ENCODE results near the gene VPS35.
A peak's percentile ranks its signal among the peaks of the same experiment; 100 is the strongest.

The VPS35 gene

DNA sequence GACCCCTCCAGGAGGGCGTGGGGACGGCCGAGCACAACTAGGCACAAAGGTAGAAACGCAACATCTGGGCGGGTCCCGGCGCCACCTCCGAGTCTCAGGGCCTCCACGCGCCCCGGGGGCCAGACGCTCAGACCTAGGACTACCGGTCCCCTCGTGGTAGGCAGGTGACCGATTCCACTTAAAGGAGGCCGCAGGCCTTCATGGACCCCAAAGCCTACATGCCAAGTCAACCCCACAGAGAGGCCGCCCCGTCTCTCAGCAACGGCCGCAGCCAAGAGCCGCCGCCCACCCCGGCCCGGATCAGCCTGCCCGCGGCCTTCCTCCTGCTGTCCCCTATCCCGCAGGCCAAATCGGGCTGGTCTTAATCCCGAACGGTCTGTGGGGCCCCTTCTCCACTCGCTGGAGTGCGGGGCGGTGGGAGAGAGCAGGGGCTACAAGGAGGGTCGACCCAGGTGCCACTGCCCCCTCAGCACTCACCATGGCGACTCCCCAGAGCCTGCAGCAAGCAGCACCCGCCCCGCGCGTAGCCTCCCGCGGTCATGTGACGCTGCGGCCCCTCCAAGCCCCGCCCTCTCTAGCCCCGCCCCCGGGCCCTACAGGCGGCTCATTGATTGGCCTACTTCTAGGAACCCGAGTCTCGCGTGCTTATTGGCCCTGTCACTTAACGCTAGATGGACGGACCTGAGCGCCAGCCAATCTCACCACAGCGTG is at the start of gene VPS35:
VPS35 (minus strand) TSS at position 525 of the 711 bp plus-strand sequence; CDS start at position 480, 45 bp downstream.
- DNase-seq: peak; percentile 100

DNA sequence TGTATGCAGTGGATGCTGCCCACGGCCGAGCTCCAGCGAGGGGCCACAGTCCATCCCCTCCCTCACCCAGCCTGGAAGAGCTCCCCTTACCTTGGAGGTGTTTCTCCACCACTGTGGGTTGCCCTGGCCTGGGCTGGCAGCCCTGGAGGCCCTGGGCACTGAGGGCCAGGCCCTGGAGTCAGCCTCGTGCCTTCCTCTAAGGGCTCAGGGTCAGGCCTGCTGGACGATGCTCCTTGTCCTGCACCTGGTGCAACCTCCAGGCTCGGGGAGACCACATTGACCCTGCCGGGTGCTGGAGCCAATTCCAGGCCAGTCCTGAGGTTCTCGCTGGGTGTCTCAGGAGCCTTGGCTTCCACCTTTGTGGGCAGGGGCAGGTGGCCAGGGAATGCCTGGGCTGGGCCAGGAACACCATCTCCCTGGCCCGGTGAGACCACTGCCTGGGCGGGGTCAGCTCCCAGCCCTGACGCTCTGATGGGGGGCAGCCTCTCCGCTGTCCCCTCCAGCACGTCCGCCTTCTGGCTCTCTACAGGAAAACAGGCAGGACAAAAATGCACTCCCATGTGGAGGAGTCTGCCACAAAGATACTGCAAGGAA is 48.7 kb upstream of the VPS35 start:
- no peak for DNase-seq

DNA sequence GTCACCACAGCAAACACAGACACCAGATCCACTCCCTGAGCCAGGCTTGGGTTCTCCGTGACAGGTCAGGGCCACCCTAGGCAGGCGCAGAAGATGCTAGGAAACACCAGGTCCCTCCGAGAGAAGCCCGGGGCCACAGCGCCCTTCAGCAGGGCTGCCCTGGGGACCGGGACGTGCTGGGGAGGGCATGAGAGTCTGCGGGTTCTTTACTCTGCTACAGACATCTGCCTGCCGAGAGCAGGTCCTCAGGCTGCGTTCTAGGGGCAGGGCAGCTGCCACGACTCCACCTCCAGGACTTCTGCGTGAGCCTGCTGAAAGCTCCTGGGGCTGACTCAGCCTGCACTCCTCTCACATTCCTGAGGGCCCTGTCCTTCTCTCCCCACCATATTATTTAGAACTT is 47.7 kb upstream of the VPS35 start:
- no peak for DNase-seq

DNA sequence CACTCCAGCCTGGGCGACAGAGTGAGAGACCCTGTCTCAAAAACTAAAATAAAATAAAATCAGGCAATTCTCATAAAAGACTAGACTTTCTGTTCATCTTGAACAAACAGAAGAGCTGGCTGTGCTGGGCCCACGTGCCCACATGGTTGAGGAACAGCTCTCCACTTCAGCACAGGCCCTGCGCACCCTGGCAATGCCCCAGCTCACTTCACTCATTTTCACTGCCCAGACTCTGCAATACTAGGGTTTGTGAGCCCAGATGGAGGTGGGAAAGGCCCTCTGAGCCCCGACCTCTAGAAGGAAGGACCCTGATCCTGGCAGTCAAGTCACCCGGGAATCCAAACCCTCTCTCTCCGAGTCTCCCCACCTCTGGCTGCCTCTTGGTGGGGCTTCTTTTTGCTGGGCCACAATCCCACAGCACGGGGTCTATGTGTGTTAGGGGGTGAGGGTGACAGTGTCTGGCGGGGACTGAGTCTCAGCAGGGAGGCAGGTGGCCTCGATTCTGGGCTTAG is 44.4 kb upstream of the VPS35 start:
- DNase-seq: no peak

DNA sequence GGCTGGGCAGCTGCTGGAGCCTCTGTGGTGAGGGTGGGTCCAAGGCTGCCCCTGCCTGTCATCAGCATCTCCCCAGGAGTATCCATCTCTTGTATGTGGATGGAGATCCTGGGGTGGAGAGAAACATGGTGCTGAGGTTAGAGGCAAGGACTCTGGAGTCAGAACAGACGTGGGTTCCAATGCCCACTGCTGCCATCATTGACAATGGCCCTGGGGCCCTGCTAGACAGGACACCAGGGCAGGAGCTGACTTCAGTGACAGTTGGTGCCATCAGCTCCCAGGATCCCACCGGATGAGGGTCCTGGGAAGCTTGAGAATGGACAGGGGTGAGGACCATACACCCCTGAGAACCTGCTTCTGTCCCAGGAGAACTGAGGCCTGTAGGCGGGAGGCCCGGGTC is 43.6 kb upstream of the VPS35 start:
- DNase-seq: no peak

DNA sequence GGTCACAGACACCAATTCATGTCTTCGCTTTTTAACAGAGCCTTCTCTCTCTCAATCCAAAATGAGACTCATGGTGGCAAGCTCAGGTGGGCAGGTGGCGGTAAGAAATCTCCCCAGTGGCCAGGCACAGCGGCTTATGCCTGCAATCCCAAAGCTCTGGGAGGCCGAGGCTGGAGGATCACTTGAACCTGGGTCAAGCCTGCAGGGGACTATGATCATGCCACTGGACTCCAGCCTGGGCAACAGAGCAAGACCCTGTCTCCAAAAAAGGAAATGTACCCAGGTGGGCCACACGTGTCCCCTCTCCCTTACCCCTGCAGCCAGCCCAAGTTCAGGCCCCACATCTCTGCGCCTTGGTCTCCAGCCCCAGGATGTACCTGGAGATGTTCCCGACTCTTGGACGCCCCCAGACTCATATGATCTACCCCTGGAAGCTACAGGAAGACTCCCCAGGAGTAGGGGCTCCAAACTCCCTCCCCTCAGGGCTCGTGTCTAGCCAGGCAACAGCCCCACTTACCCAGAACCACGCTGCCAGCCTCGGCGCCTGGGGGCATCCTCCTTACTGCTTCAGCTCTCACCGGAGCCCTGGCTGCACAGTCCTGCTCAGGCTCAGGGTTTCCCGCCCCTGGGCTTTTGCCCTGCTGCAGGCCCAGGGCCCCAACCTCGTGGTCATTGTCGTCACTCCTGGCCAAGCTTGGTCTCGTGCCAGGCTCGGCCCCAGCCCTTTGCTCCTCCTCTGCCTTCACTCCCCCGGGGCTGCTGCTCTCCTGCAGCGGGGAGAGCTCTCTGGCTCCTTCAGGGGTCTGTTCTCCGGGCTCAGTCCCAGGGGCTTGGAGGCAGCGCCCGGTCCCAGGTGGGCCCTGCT is 42.9 kb upstream of the VPS35 start:
- no peak for DNase-seq

DNA sequence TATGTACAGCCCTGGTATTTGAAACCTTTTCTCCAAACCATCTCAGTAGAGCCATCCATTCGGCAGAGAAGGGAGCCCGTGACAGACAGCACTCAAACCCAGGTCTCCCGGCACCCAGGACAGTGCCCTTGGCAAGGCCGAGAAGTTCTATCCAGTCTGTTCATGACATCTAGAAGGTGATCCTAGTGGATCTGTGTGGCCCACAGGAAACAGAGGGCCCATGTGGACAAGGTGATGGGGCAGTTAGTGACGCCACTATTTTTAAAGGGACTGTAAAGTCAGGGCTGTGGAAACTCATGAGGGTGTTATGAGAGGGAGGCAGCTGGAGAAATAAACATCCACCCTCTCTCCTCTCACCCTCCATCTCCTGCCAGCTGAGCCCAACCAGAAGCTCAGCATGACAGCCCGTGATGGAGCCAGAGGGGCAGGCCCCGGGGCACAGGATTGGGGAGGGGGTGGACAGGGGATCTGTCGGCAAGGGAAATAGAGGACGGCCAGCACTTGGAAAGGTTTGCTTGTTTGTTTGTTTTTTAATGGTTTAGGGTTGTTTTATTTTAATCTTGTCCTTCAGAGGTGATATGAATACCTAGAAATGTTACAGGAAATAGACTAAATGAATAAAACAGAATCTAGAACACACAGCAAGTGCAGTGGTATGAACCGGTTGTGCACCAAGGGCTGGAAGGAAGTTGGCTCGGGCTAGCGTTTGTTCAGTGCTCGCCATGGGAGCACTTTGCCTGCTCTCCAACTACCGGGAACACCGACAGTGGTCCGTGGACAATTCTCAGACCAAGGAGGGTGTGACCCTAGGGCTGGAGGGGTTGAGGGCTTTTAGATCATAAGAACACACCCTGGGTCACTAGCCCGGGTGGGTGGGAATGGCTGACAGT is 42.1 kb upstream of the VPS35 start:
- DNase-seq: no peak

DNA sequence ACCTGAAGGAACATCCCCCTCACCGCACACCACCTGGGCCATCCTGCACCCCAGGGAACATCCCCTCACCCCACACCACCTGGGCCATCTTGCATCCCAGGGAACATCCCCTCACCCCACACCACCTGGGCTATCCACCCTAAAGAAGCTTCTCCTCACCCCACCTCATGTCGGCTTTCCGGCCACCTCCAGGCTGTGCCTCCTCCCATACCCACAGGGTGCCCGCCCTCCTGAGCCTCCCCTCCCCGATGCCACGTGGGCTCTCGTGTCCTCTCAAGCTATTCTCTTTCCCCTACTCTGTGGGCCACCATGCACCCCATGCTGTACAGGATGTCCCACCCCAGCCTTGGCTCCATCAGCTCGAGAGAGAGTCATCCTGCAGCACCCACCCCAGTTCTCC is 41.1 kb upstream of the VPS35 start:
- no peak for DNase-seq

DNA sequence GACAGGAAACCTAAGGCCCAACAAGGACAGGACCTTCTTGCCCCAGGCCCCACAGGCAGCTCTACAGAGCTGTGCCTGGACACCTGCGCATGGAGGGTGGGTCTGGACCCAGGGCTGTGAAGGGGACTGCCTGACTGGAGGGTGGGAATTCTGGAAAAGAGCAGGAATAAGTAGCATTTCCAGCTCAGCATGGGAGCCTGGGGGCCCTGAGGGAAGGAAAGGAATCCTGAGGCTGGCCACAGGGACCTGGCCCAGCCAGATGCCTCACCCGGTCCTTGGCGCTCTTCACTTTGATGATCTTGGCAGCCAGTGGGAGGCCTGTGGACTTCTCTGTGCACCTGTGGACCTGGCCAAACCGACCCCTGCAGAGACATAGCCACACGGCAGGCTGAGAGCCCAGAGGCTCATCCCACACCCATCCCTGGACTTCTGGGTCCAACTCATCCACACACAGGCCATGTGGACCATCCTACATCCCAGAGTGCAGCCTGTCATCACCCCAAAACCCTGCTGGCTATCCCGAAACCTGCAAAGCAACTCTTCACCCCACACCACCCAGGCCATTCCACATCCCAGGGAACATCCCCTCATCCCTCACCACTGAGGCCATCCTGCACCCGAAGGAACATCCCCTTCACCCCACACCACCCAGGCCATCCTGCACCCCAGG is 40.5 kb upstream of the VPS35 start:
- DNase-seq: no peak

DNA sequence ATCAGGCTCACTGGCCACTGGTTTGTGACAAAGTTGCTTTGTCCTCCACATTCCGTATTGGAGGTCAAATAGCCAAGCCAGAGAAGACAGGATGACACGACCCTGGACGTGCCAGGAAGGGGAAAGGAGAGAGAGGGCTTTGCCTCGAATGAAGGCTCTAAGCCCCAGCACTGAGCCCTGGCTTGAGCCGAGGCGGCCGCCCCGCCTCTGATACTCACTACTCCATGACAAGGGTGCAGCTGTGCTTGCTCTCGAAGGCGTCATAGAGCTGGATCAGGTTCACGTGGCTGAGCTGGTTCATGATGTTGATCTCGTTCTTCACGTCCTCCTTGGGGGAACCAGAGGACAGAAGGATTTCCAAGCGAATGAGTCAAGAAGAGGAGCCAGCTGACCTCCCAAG is 39.8 kb upstream of the VPS35 start:
- DNase-seq: no peak

DNA sequence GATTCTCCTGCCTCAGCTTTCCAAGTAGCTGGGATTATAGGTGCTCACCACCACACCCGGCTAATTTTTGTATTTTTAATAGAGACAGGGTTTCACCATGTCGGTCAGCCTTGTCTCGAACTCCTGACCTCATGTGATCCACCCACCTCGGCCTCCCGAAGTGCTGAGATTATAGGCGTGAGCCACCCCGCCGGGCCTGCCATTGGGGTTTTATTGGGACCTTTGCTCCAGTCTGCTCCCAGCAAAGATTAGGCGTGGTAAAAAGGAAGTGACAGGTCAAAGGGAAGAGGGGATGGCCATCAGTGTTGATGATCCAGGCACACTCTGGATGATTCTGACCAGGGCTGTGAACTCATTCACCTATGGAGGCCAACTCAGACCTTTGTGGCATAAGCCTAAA is 38.7 kb upstream of the VPS35 start:
- no peak for DNase-seq

DNA sequence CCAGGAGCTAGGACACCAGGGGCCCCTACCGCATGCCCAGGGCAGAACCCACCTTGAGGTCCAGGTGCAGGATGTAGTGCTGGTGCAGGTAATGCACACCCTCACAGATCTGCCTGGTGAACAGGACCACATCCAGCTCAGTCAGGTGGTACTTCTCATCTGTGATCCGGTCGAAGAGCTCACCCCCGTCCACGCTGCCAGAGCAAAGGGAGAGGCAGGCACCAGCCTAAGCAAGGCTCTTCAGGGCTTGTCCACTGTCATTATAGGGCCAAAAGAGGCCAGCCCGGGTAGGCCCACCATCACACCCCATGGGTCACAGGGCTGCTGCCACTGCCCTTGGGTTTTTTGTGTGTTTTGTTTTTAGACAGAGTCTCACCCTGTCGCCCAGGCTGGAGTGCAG is 38.2 kb upstream of the VPS35 start:
- DNase-seq: no peak

DNA sequence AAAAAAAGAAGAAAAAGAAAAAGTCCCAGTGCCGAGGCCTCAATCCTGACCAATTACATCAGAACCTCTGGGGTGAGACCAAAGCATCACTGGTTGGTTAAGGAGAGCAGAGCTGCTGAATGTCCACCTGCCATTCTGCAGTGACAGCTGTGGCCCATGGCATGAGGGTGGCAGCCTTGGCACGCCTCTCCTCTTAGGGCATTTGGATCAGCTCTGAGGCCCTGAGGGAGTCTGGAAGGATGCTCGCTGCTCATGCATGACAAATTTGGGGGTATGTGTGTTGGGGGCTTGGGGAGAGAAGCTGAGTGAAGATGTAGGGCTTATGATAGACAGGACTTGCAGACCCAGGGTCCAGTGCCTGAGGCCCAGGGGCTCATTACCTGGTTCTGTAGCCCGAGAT is 32.9 kb upstream of the VPS35 start:
- DNase-seq: no peak

DNA sequence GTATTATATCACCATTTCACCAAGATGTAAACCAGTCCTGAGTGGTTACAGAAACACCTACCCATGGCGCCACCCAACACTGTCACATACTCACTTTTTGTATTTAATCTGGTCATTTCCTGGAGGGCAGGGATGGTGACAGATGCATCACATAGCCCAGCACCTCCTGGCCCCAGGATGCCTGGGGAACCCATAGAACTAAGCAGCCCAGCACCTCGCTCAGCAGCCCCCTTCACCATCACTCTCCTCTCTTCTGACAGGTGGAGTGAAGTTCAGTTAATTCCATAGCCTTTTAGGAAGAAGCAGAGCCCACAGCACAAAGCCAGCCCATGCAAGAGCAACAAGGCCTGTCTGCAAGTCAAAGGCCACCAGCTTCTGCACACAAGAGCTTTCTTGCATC is 31.6 kb upstream of the VPS35 start:
- DNase-seq: no peak

DNA sequence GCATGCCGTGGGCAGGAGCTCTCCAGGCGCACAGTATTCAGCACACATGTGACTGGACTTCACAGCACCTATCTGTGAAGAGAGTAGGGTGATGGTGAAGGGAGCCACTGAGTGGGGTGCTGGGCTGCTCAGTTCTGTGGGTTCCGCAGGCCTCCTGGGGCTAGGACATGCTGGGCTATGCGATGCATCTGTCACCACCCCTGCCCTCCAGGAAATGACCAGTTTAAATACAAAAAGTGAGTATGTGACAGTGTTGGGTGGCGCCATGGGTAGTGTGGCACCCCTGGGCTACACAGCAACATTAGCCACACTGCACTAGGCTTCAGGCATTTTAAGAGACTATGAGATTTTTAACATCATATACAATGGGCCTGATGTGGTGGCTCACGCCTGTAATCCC is 30.6 kb upstream of the VPS35 start:
- DNase-seq: no peak

DNA sequence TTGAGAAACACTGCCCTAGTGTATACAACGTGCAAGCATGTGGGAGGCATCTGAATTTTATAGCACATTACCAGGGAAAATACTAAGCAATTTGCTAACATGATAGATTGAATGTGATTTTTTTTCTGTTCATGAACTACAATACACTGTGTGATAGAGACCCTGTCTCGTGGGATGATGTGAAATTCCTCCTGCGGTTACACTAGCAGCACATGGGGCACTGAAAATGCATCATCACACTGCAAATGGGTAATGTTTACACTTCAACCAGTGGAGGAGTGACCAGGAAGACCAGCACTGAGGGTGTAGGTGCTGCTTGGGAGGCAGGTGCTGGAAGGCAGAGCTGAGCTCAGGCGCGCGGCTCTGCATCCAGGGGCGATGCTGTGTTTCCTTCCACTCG is 29.2 kb upstream of the VPS35 start:
- DNase-seq: no peak

DNA sequence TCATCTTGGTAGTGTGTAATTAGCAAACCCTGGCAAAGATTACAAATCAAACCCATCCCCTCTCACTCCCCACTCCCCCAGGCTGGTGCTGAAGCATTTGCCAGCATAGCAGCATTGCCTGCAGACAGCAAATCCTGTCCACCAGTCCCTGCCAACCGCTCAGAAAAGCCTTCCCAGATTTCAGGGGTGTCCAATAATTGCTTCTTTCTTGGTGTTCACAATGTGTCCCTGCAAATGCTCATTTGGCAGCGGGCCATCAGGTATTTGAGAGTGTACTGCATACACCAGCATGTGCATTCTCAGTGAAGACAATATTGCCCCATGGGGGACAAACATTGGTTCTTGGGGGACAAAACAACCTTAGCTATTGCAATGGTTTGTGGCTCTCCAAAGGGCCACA is 28.7 kb upstream of the VPS35 start:
- DNase-seq: no peak

DNA sequence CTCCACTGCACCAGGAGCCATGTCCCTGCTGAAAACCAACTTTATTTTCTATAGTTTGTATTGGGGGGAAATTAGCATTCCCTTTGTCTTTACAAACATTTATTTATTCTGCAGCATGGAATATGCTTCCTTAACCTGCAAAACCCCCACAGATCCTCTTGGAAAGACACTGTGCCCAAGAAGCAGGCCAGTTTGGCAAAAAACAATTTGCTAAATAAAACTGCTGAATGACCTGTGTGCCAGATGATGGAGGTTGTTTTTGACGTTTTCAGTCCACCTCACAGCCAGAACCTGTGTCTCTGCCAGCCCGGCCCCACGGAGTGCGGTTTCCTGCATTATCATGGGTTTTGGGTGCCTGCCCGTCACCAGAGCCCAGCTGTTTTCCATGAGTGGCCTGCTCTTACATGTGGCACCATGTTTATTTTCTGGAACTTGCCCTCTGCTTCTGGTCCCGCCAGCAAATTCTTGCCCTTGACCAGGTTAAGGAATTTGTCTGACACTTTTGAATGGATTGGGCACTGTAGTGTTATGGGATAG is 26.9 kb upstream of the VPS35 start:
- DNase-seq: no peak

DNA sequence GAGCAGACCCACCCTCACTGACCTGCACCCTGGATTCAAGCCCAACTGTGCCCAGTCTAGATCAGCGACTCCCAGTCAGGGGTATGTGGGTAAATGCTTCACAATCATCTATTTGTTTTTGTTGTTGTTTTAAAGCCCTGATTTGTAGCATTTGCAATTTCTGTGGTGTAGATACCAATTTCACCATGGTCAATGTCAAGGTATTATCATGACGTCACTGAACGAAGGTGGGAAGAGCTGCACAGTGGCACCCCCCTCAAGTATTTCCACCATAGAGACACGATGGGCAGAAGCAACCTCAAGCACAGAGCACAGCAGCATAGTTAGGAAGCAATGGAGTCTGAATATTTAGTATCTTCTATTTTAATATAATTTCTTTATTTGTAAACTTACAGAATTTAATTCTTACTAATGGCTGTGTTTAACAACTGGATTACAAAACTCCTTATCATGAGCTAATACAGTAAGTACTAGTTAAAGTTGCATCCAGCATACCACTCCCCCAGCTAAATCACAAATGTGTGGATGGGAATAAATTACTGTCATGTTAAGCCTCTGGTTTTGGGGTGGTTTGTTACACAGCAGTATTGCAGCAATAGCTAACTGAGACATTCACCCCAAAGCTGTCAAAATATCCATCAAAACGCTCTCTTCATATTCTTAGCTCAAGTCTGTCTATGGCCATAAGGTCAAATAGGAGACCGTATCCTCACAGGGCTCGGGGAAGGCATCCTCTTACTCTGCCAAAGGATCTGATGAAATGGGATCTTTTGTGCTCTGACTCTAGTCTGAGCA is 26.0 kb upstream of the VPS35 start:
- DNase-seq: no peak

DNA sequence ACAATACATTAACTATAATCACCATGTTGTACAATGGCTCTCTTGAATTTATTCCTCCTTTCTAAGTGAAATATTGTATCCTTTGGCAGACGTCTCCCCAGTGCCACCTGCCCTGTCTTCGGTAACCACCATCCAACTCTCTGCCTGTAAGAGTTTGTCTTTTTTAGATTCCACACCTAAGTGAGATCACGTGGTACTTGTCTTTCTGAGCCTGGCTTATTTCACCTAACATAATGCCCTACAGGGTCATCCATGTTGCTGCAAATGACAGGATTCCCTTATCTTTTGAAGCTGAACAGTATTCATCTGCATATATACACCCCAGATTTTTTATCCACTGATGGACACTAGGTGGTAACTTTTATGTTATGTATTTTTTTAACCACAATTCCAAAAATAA is 24.7 kb upstream of the VPS35 start:
- DNase-seq: no peak

DNA sequence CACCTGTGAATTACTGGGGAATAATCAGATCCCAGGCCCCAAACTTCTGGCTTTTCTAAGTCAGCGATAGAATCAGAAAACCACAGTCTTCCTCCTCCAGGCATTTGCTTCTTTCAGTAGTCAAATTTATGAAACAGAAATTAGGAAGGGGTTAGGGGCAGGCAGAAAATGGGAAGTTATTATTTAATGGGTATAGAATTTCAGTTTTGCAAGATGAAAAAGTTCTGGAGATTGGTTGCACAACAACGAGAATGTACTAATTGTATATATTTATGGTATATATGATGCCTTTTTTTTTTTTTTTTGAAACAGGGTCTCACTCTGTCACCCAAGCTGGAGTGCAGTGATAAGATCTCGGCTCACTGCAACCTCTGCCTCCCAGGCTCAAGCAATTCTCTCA is 23.9 kb upstream of the VPS35 start:
- DNase-seq: no peak

Measured in stimulated activated CD4-positive, alpha-beta T cell treated with anti-CD3 and anti-CD28 coated beads, Interleukin-12 subunit alpha, Interleukin-12 subunit beta, amount 100 ng/mL, for 4 hours (primary cell).